HEK293T (cell line): ENCODE results near the gene MAST3.

ENCODE experiments used
- CTCF ChIA-PET: fragments of 350-600 bp; formaldehyde crosslinking; extraction: SDS; loops from one replicate; lab custom pipeline; 2021; ENCODE audit warnings: antibody characterized with exemption, inconsistent platforms; lab: Yijun Ruan, JAX
- POLR2A ChIA-PET: fragments of 350-600 bp; formaldehyde crosslinking; extraction: SDS; loops from one replicate; lab custom pipeline; 2020; ENCODE audit warnings: antibody characterized with exemption, inconsistent platforms; lab: Yijun Ruan, JAX
- DNase-seq: peaks from one replicate; pipeline ENCODE4 v3.0.0; 2012; ENCODE audit warnings: mixed read lengths; ENCODE audit errors: extremely low spot score
- ARNT ChIP-seq: fragments of 450-650 bp; IDR thresholded peaks from 2 replicates; pipeline ENCODE4 v1.6.1; 2017; ENCODE audit warnings: mild to moderate bottlenecking
- BHLHE40 ChIP-seq: fragments of 450-650 bp; IDR thresholded peaks from 2 replicates; pipeline ENCODE4 v1.6.1; 2016; ENCODE audit warnings: mild to moderate bottlenecking, moderate library complexity, borderline replicate concordance
- CTBP1 ChIP-seq: fragments of 450-650 bp; IDR thresholded peaks from 2 replicates; pipeline ENCODE4 v1.6.1; 2016; ENCODE audit warnings: borderline replicate concordance
- ELF4 ChIP-seq: fragments of 450-650 bp; IDR thresholded peaks from 2 replicates; pipeline ENCODE4 v1.6.1; 2017; ENCODE audit warnings: antibody characterized with exemption
- FOXA1 ChIP-seq: fragments of 450-650 bp; IDR thresholded peaks from 2 replicates; pipeline ENCODE4 v1.6.1; 2016; ENCODE audit warnings: mild to moderate bottlenecking
- FOXK2 ChIP-seq: fragments of 450-650 bp; IDR thresholded peaks from 2 replicates; pipeline ENCODE4 v1.6.1; 2016; ENCODE audit warnings: mild to moderate bottlenecking
- FOXM1 ChIP-seq: fragments of 450-650 bp; IDR thresholded peaks from 2 replicates; pipeline ENCODE4 v1.6.1; 2017; ENCODE audit warnings: mild to moderate bottlenecking, borderline replicate concordance
- HDGF ChIP-seq: fragments of 450-650 bp; IDR thresholded peaks from 2 replicates; pipeline ENCODE4 v1.6.1; 2017; ENCODE audit warnings: antibody characterized with exemption, borderline replicate concordance
- L3MBTL2 ChIP-seq: fragments of 450-650 bp; conservative IDR thresholded peaks from 2 replicates; pipeline ENCODE4 v1.6.1; 2016; ENCODE audit warnings: mild to moderate bottlenecking
- LEF1 ChIP-seq: fragments of 450-650 bp; IDR thresholded peaks from 2 replicates; pipeline ENCODE4 v1.6.1; 2017; ENCODE audit warnings: mild to moderate bottlenecking, borderline replicate concordance
- NFRKB ChIP-seq: fragments of 450-650 bp; IDR thresholded peaks from 2 replicates; pipeline ENCODE4 v1.6.1; 2016; ENCODE audit warnings: mild to moderate bottlenecking, moderate library complexity
- PKNOX1 ChIP-seq: fragments of 450-650 bp; IDR thresholded peaks from 2 replicates; pipeline ENCODE4 v1.6.1; 2016
- SP1 ChIP-seq: fragments of 450-650 bp; IDR thresholded peaks from 2 replicates; pipeline ENCODE4 v1.6.1; 2017
- SUZ12 ChIP-seq: fragments of 450-650 bp; IDR thresholded peaks from 2 replicates; pipeline ENCODE4 v1.6.1; 2016; ENCODE audit warnings: mild to moderate bottlenecking
- TARDBP ChIP-seq: fragments of 450-650 bp; IDR thresholded peaks from 2 replicates; pipeline ENCODE4 v1.6.1; 2016
- ZNF384 ChIP-seq: fragments of 450-650 bp; IDR thresholded peaks from 2 replicates; pipeline ENCODE4 v1.6.1; 2016

Gene MAST3

DNA sequence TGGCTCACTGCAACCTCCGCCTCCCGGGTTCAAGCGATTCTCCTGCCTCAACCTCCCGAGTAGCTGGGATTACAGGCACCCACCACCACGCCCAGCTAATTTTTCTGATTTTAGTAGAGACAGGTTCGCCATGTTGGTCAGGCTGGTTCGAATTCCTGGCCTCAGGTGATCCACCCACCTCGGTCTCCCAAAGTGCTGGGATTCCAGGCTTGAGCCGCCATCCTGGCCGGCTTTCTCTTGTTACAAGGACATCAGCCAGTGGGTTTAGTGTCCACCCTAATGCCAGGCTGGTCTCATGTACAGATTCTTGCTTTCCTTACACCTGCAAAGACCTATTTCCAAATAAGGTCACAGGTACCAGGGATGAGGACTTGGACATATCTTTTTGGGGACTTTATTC is 62.2 kb downstream of the MAST3 start:
- CTCF ChIA-PET: interaction anchor here (2.0 kb wide), 1 partner anchor 46 kb away, joined by 4 read pairs; no protein-coding TSS in a partner anchor
- no peak for TF ChIP-seq LEF1
- TF ChIP-seq ZNF384: no peak
- no peak for TF ChIP-seq PKNOX1
- TF ChIP-seq FOXA1: no peak
- TF ChIP-seq SP1: no peak
- TF ChIP-seq HDGF: no peak
- no peak for TF ChIP-seq TARDBP
- TF ChIP-seq ARNT: no peak
- TF ChIP-seq L3MBTL2: no peak
- no peak for TF ChIP-seq SUZ12
- TF ChIP-seq CTBP1: no peak
- TF ChIP-seq ELF4: no peak
- TF ChIP-seq NFRKB: no peak
- POLR2A ChIA-PET: interaction anchor here (0.9 to 1.3 kb wide), 3 partner anchors 56 to 161 kb away, joined by 3 read pairs; partner anchors contain the start of gene JUND
- DNase-seq: no peak

DNA sequence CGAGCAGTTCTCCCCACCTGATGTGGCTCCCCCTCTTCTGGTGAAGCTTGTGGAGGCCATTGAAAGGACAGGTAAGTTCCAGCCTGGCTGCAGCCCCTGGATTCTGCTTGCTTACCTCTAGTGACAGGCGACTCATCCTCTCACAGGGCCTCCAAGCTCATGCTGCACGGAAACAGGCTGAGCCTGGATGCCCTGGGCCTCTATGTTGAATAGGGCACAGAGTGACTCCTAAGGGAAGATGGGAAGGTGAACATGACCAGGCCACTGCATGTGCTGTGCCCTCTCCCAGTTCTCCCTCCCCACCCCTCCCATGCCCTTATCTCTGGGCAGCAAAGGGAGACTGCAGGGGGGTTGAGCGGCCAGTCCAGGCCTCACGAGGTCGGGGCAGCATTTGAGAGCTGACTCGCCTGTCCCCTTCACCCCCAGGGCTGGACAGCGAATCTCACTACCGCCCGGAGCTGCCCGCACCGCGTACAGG is 63.0 kb downstream of the MAST3 start:
- ChIA-PET POLR2A (interaction anchor here (0.8 to 1.4 kb wide), 5 partner anchors 9 to 160 kb away, joined by 3 to 4 read pairs (median 3); partner anchors contain the start of gene JUND), CTCF (interaction anchor here (2.0 kb wide), 1 partner anchor 47 kb away, joined by 4 read pairs; no protein-coding TSS in a partner anchor)
- no peak for TF ChIP-seq LEF1
- TF ChIP-seq ARNT: no peak
- no peak for TF ChIP-seq L3MBTL2
- no peak for TF ChIP-seq FOXK2
- TF ChIP-seq CTBP1: no peak
- TF ChIP-seq ELF4: no peak
- TF ChIP-seq NFRKB: no peak
- TF ChIP-seq ZNF384: no peak
- TF ChIP-seq SP1: no peak
- no peak for TF ChIP-seq PKNOX1

GRCh38 chr19:18160971-18161635 is 63.5 kb downstream of the MAST3 start:
- ChIA-PET POLR2A (interaction anchor here (0.8 to 1.4 kb wide), 5 partner anchors 10 to 159 kb away, joined by 3 to 4 read pairs (median 3); partner anchors contain the start of gene JUND), CTCF (interaction anchor here (0.7 to 2.0 kb wide), 3 partner anchors 9 to 48 kb away, joined by 3 to 4 read pairs (median 4); no protein-coding TSS in a partner anchor)
- DNase-seq: peak; percentile 89
- TF ChIP-seq FOXA1 (no peak), ZNF384 (no peak), TARDBP (no peak), ARNT (no peak), PKNOX1 (no peak), SP1 (no peak), CTBP1 (no peak), BHLHE40 (no peak), LEF1 (no peak), FOXK2 (no peak), L3MBTL2 (no peak), SUZ12 (no peak), HDGF (no peak), ELF4 (no peak), NFRKB (no peak), FOXM1 (no peak)

More for the DNA sequence above, 63.0 kb downstream of the MAST3 start:
- no peak for DNase-seq

- POLR2A ChIA-PET: interaction anchor here (1.4 kb wide), 1 partner anchor 10 kb away, joined by 4 read pairs; no protein-coding TSS in a partner anchor
- CTCF ChIA-PET: interaction anchor here (0.7 to 2.0 kb wide), 3 partner anchors 10 to 48 kb away, joined by 3 to 4 read pairs (median 4); no protein-coding TSS in a partner anchor
- DNase-seq: no peak
- TF ChIP-seq FOXK2 (no peak), CTBP1 (no peak), BHLHE40 (no peak), L3MBTL2 (no peak), LEF1 (no peak), PKNOX1 (no peak), FOXA1 (no peak), HDGF (no peak), NFRKB (no peak), TARDBP (no peak), ARNT (no peak), ELF4 (no peak), SUZ12 (no peak), FOXM1 (no peak), SP1 (no peak), ZNF384 (no peak)
These were observed 64.0 kb downstream of the MAST3 start for GRCh38 chr19:18161636-18162002.

- TF ChIP-seq ARNT (no peak), FOXM1 (no peak), ELF4 (no peak), CTBP1 (no peak), LEF1 (no peak), SUZ12 (no peak), PKNOX1 (no peak), FOXA1 (no peak), NFRKB (no peak), HDGF (no peak), TARDBP (no peak), SP1 (no peak), FOXK2 (no peak), ZNF384 (no peak)
- ChIA-PET CTCF (no interaction called here), POLR2A (no interaction called here)
- no peak for DNase-seq
These were observed 66.5 kb downstream of the MAST3 start for GRCh38 chr19:18164072-18164471.
